Measurements from ENCODE around the gene GADL1. TPM values are rescaled to one million over a fixed set of nuclear protein-coding genes. Genes with fewer than 3 reads are reported as not detected.
A peak's percentile ranks its signal among the peaks of the same experiment; 100 is the strongest.

GADL1 gene
- total and polyA plus RNA-seq, 9 donors = 9.8 to 25.7 (median 19.1) TPM

- Histone ChIP-seq H3K9me3 (replicated peaks; ENCODE audit: control insufficient read depth, low read depth, low read length) (peaks cover 2% of the 10 kb centered on the region), H3K4me3 (ENCODE audit: low read length) (no peak overlapping the region), H3K27me3 (ENCODE audit: control insufficient read depth, insufficient read depth, low read length) (no peaks in the 10 kb centered on the region), H3K4me1 (ENCODE audit: control insufficient read depth, insufficient read depth, low read length) (peaks cover 7% of the 10 kb centered on the region), H3K36me3 (ENCODE audit: control insufficient read depth, insufficient read depth, low read length) (no peaks in the 10 kb centered on the region), H3K27ac (ENCODE audit: low read length) (peak overlapping the region; percentile 31)
- no peak for DNase-seq
- WGBS (ENCODE audit: insufficient coverage) = 38% methylated on average over 1 of the region's 2 CpGs
Measured at GRCh38 chr3:30733696-30734095, 160.8 kb downstream of the GADL1 start.

- no peak overlapping the region for H3K27ac ChIP-seq (ENCODE audit: low read length)
- peaks cover 7% of the 10 kb centered on the region for H3K4me1 ChIP-seq (ENCODE audit: control insufficient read depth, insufficient read depth, low read length)
- H3K4me3 ChIP-seq (ENCODE audit: low read length) = no peak overlapping the region
- H3K27me3 ChIP-seq (ENCODE audit: control insufficient read depth, insufficient read depth, low read length) = no peaks in the 10 kb centered on the region
- H3K36me3 ChIP-seq (ENCODE audit: control insufficient read depth, insufficient read depth, low read length) = no peaks in the 10 kb centered on the region
- DNase-seq = peak; percentile 64
- no CpG with 5 or more reads among the region's 1 CpG for WGBS (ENCODE audit: insufficient coverage)
- peaks cover 2% of the 10 kb centered on the region for H3K9me3 ChIP-seq (replicated peaks; ENCODE audit: control insufficient read depth, low read depth, low read length)
Measured at GRCh38 chr3:30733209-30733608, 161.3 kb downstream of the GADL1 start.

- WGBS (ENCODE audit: insufficient coverage) = 87% methylated on average over 3 of the region's 3 CpGs
- Histone ChIP-seq H3K27ac (ENCODE audit: low read length) (no peak overlapping the region), H3K4me3 (ENCODE audit: low read length) (no peak overlapping the region), H3K36me3 (ENCODE audit: control insufficient read depth, insufficient read depth, low read length) (peaks cover 2% of the 10 kb centered on the region), H3K27me3 (ENCODE audit: control insufficient read depth, insufficient read depth, low read length) (no peaks in the 10 kb centered on the region), H3K4me1 (ENCODE audit: control insufficient read depth, insufficient read depth, low read length) (peaks cover 7% of the 10 kb centered on the region), H3K9me3 (replicated peaks; ENCODE audit: control insufficient read depth, low read depth, low read length) (peaks cover 2% of the 10 kb centered on the region)
- DNase-seq = no peak
Measured at GRCh38 chr3:30730967-30731366, 163.5 kb downstream of the GADL1 start.

- Histone ChIP-seq H3K4me3 (ENCODE audit: low read length) (no peak overlapping the region), H3K27ac (ENCODE audit: low read length) (no peak overlapping the region), H3K27me3 (ENCODE audit: control insufficient read depth, insufficient read depth, low read length) (no peaks in the 10 kb centered on the region), H3K36me3 (ENCODE audit: control insufficient read depth, insufficient read depth, low read length) (peaks cover 2% of the 10 kb centered on the region), H3K4me1 (ENCODE audit: control insufficient read depth, insufficient read depth, low read length) (peaks cover 7% of the 10 kb centered on the region), H3K9me3 (replicated peaks; ENCODE audit: control insufficient read depth, low read depth, low read length) (no peaks in the 10 kb centered on the region)
- peak; percentile 63 for DNase-seq
Measured at GRCh38 chr3:30729936-30730335, 164.5 kb downstream of the GADL1 start.

GRCh38 chr3:30729512-30729911, 164.9 kb downstream of the GADL1 start:
- Histone ChIP-seq H3K27me3 (ENCODE audit: control insufficient read depth, insufficient read depth, low read length) (no peaks in the 10 kb centered on the region), H3K36me3 (ENCODE audit: control insufficient read depth, insufficient read depth, low read length) (peaks cover 2% of the 10 kb centered on the region), H3K27ac (ENCODE audit: low read length) (no peak overlapping the region), H3K4me3 (ENCODE audit: low read length) (no peak overlapping the region), H3K9me3 (replicated peaks; ENCODE audit: control insufficient read depth, low read depth, low read length) (no peaks in the 10 kb centered on the region), H3K4me1 (ENCODE audit: control insufficient read depth, insufficient read depth, low read length) (peaks cover 7% of the 10 kb centered on the region)
- DNase-seq = no peak
- no CpG with 5 or more reads among the region's 2 CpGs for WGBS (ENCODE audit: insufficient coverage)

- Histone ChIP-seq H3K27me3 (ENCODE audit: control insufficient read depth, insufficient read depth, low read length) (no peaks in the 10 kb centered on the region), H3K9me3 (replicated peaks; ENCODE audit: control insufficient read depth, low read depth, low read length) (no peaks in the 10 kb centered on the region), H3K27ac (ENCODE audit: low read length) (no peak overlapping the region), H3K4me3 (ENCODE audit: low read length) (no peak overlapping the region), H3K4me1 (ENCODE audit: control insufficient read depth, insufficient read depth, low read length) (peaks cover 3% of the 10 kb centered on the region), H3K36me3 (ENCODE audit: control insufficient read depth, insufficient read depth, low read length) (peaks cover 2% of the 10 kb centered on the region)
- no CpG with 5 or more reads among the region's 4 CpGs for WGBS (ENCODE audit: insufficient coverage)
- no peak for DNase-seq
Measured at GRCh38 chr3:30728143-30728542, 166.3 kb downstream of the GADL1 start.

GRCh38 chr3:30724863-30725262, 169.6 kb downstream of the GADL1 start:
- H3K36me3 ChIP-seq (ENCODE audit: control insufficient read depth, insufficient read depth, low read length) = peaks cover 2% of the 10 kb centered on the region
- H3K27me3 ChIP-seq (ENCODE audit: control insufficient read depth, insufficient read depth, low read length) = no peaks in the 10 kb centered on the region
- no peaks in the 10 kb centered on the region for H3K9me3 ChIP-seq (replicated peaks; ENCODE audit: control insufficient read depth, low read depth, low read length)
- 100% methylated on average over 3 of the region's 3 CpGs for WGBS (ENCODE audit: insufficient coverage)
- no peak for DNase-seq
- H3K27ac ChIP-seq (ENCODE audit: low read length) = no peak overlapping the region
- H3K4me1 ChIP-seq (ENCODE audit: control insufficient read depth, insufficient read depth, low read length) = no peaks in the 10 kb centered on the region
- H3K4me3 ChIP-seq (ENCODE audit: low read length) = no peak overlapping the region

- peaks cover 2% of the 10 kb centered on the region for H3K36me3 ChIP-seq (ENCODE audit: control insufficient read depth, insufficient read depth, low read length)
- no peak overlapping the region for H3K27ac ChIP-seq (ENCODE audit: low read length)
- H3K4me3 ChIP-seq (ENCODE audit: low read length) = no peak overlapping the region
- no peaks in the 10 kb centered on the region for H3K4me1 ChIP-seq (ENCODE audit: control insufficient read depth, insufficient read depth, low read length)
- no peak for DNase-seq
- H3K9me3 ChIP-seq (replicated peaks; ENCODE audit: control insufficient read depth, low read depth, low read length) = no peaks in the 10 kb centered on the region
- no CpG with 5 or more reads among the region's 1 CpG for WGBS (ENCODE audit: insufficient coverage)
- no peaks in the 10 kb centered on the region for H3K27me3 ChIP-seq (ENCODE audit: control insufficient read depth, insufficient read depth, low read length)
Measured at GRCh38 chr3:30723211-30723610, 171.2 kb downstream of the GADL1 start.

- WGBS (ENCODE audit: insufficient coverage) = 100% methylated on average over 1 of the region's 2 CpGs
- no peaks in the 10 kb centered on the region for H3K36me3 ChIP-seq (ENCODE audit: control insufficient read depth, insufficient read depth, low read length)
- DNase-seq = no peak
- H3K27me3 ChIP-seq (ENCODE audit: control insufficient read depth, insufficient read depth, low read length) = no peaks in the 10 kb centered on the region
- H3K9me3 ChIP-seq (replicated peaks; ENCODE audit: control insufficient read depth, low read depth, low read length) = no peaks in the 10 kb centered on the region
- no peak overlapping the region for H3K27ac ChIP-seq (ENCODE audit: low read length)
- H3K4me3 ChIP-seq (ENCODE audit: low read length) = no peak overlapping the region
- no peaks in the 10 kb centered on the region for H3K4me1 ChIP-seq (ENCODE audit: control insufficient read depth, insufficient read depth, low read length)
Measured at GRCh38 chr3:30721314-30721634, 173.2 kb downstream of the GADL1 start.

- H3K27me3 ChIP-seq (ENCODE audit: control insufficient read depth, insufficient read depth, low read length) = no peaks in the 10 kb centered on the region
- no peak for DNase-seq
- no peaks in the 10 kb centered on the region for H3K36me3 ChIP-seq (ENCODE audit: control insufficient read depth, insufficient read depth, low read length)
- no peak overlapping the region for H3K4me3 ChIP-seq (ENCODE audit: low read length)
- H3K9me3 ChIP-seq (replicated peaks; ENCODE audit: control insufficient read depth, low read depth, low read length) = no peaks in the 10 kb centered on the region
- H3K27ac ChIP-seq (ENCODE audit: low read length) = no peak overlapping the region
- 71% methylated on average over 5 of the region's 5 CpGs for WGBS (ENCODE audit: insufficient coverage)
- no peaks in the 10 kb centered on the region for H3K4me1 ChIP-seq (ENCODE audit: control insufficient read depth, insufficient read depth, low read length)
Measured at GRCh38 chr3:30720586-30721313, 173.7 kb downstream of the GADL1 start.

- no peaks in the 10 kb centered on the region for H3K36me3 ChIP-seq (ENCODE audit: control insufficient read depth, insufficient read depth, low read length)
- H3K27ac ChIP-seq (ENCODE audit: low read length) = no peak overlapping the region
- H3K4me1 ChIP-seq (ENCODE audit: control insufficient read depth, insufficient read depth, low read length) = no peaks in the 10 kb centered on the region
- H3K4me3 ChIP-seq (ENCODE audit: low read length) = no peak overlapping the region
- 63% methylated on average over 1 of the region's 3 CpGs for WGBS (ENCODE audit: insufficient coverage)
- no peak for DNase-seq
- H3K9me3 ChIP-seq (replicated peaks; ENCODE audit: control insufficient read depth, low read depth, low read length) = no peaks in the 10 kb centered on the region
- no peaks in the 10 kb centered on the region for H3K27me3 ChIP-seq (ENCODE audit: control insufficient read depth, insufficient read depth, low read length)
Measured at GRCh38 chr3:30719536-30719935, 174.9 kb downstream of the GADL1 start.
